Measurements from ENCODE around the gene CACNA2D3.

The CACNA2D3 gene

DNA sequence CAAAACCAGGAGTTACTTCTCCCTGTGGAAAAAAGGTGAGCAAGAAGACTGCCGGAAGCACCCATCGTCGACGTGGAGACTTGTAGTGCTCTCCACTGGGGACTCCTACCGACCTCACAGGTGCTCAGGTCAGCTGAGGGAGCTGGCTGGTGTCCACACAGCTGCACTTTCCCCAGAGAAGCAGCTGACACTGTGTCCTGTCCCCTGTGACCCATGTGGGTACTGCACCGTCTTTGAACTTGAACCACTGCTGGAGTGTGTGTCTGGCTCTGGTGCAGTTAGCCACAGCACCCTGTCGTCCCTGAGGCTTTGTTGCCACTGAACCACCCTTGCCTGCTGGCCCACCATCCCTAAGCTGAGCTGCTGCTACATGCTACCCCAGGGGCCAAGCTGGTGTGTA lies 270.8 kb downstream of the CACNA2D3 start:
- H3K4me3 ChIP-seq (ENCODE audit: insufficient read depth, low read length, poor library complexity, severe bottlenecking) = no peak overlapping the region
- H3K27ac ChIP-seq (ENCODE audit: low read depth, low read length) = no peak overlapping the region
- no peaks in the 10 kb centered on the region for H4K20me1 ChIP-seq (ENCODE audit: low read depth, low read length)
- H2AFZ ChIP-seq (ENCODE audit: low read depth, low read length, severe bottlenecking) = no peak overlapping the region
- no peaks in the 10 kb centered on the region for H3K27me3 ChIP-seq (ENCODE audit: low read length)
- no peaks in the 10 kb centered on the region for H3K9me3 ChIP-seq (ENCODE audit: insufficient read depth, low read length)
- no peak overlapping the region for H3K4me2 ChIP-seq (ENCODE audit: low read depth, low read length, poor library complexity, severe bottlenecking)
- H3K9ac ChIP-seq (ENCODE audit: low read length) = no peak overlapping the region
- H3K9me2 ChIP-seq (replicated peaks; ENCODE audit: insufficient read depth, low read length) = no peaks in the 10 kb centered on the region
- no peaks in the 10 kb centered on the region for H3F3A ChIP-seq (ENCODE audit: insufficient read depth)
- H3K36me3 ChIP-seq (ENCODE audit: low read length) = no peaks in the 10 kb centered on the region
- TF ChIP-seq EZH2phosphoT487 (conservative IDR thresholded peaks at IDR 0.05; ENCODE audit: low read length) = no peak
- TF ChIP-seq, protein P1, sequence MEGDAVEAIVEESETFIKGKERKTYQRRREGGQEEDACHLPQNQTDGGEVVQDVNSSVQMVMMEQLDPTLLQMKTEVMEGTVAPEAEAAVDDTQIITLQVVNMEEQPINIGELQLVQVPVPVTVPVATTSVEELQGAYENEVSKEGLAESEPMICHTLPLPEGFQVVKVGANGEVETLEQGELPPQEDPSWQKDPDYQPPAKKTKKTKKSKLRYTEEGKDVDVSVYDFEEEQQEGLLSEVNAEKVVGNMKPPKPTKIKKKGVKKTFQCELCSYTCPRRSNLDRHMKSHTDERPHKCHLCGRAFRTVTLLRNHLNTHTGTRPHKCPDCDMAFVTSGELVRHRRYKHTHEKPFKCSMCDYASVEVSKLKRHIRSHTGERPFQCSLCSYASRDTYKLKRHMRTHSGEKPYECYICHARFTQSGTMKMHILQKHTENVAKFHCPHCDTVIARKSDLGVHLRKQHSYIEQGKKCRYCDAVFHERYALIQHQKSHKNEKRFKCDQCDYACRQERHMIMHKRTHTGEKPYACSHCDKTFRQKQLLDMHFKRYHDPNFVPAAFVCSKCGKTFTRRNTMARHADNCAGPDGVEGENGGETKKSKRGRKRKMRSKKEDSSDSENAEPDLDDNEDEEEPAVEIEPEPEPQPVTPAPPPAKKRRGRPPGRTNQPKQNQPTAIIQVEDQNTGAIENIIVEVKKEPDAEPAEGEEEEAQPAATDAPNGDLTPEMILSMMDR (IDR thresholded peaks at IDR 0.05; ENCODE audit: insufficient read depth, low read length, poor library complexity, severe bottlenecking) = no peak
- H3K79me2 ChIP-seq (ENCODE audit: insufficient read depth, low read length) = no peaks in the 10 kb centered on the region

DNA sequence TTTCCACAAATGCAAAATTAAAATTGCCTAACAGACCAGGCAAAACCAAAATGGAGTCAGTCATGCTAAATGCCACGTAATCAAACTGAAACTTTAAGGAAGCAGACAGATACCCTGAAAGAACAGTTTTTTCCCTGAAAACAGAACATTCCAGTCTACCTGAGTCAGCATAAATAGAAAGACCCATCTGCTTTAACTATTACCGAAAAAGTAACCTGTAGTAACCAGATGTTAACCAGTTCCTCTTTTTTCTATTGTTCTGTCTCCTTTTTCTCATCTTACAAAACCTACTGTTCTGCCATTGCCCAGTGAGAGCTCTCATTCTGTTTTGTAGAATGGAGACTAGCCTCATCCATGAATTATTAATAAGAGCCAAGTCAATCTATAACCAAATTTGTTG lies 286.0 kb downstream of the CACNA2D3 start:
- no peaks in the 10 kb centered on the region for H3K27me3 ChIP-seq (ENCODE audit: low read length)
- no peaks in the 10 kb centered on the region for H4K20me1 ChIP-seq (ENCODE audit: low read depth, low read length)
- no peaks in the 10 kb centered on the region for H3K79me2 ChIP-seq (ENCODE audit: insufficient read depth, low read length)
- H3K4me3 ChIP-seq (ENCODE audit: insufficient read depth, low read length, poor library complexity, severe bottlenecking) = no peak overlapping the region
- H3K9me2 ChIP-seq (replicated peaks; ENCODE audit: insufficient read depth, low read length) = no peaks in the 10 kb centered on the region
- no peak overlapping the region for H3K4me2 ChIP-seq (ENCODE audit: low read depth, low read length, poor library complexity, severe bottlenecking)
- H3K9ac ChIP-seq (ENCODE audit: low read length) = no peak overlapping the region
- H3K36me3 ChIP-seq (ENCODE audit: low read length) = no peaks in the 10 kb centered on the region
- no peak overlapping the region for H2AFZ ChIP-seq (ENCODE audit: low read depth, low read length, severe bottlenecking)
- H3K27ac ChIP-seq (ENCODE audit: low read depth, low read length) = no peak overlapping the region
- TF ChIP-seq EZH2phosphoT487 (conservative IDR thresholded peaks at IDR 0.05; ENCODE audit: low read length) = no peak
- TF ChIP-seq, protein P1 (IDR thresholded peaks at IDR 0.05; ENCODE audit: insufficient read depth, low read length, poor library complexity, severe bottlenecking) = no peak
- H3F3A ChIP-seq (ENCODE audit: insufficient read depth) = no peaks in the 10 kb centered on the region
- no peaks in the 10 kb centered on the region for H3K9me3 ChIP-seq (ENCODE audit: insufficient read depth, low read length)

DNA sequence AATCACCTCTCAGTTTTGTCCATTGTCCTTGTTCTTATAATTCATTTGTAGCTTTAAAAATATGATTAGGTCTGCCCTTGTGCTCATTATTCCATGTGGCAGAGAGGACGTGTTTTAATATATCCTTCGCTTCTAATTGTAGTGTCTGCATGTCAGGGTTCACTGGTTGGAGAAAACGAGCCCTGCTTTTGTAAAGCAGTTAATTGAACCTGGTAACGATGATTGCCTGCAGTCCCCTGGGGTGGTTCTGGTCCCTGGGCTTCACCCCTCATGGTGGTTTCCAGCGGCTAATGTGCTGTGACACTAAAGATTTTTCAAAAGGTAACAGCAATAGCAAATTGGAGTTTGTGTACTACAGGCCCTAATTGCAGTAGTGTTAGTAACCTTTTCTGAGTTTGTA lies 299.6 kb downstream of the CACNA2D3 start:
- TF ChIP-seq EZH2phosphoT487 (conservative IDR thresholded peaks at IDR 0.05; ENCODE audit: low read length) = no peak
- TF ChIP-seq, protein P1 (IDR thresholded peaks at IDR 0.05; ENCODE audit: insufficient read depth, low read length, poor library complexity, severe bottlenecking) = no peak
- no peak overlapping the region for H3K27ac ChIP-seq (ENCODE audit: low read depth, low read length)
- H3K36me3 ChIP-seq (ENCODE audit: low read length) = no peaks in the 10 kb centered on the region

More for the DNA sequence above, 299.6 kb downstream of the CACNA2D3 start:
- Histone ChIP-seq H3K9me3 (ENCODE audit: insufficient read depth, low read length) (no peaks in the 10 kb centered on the region), H2AFZ (ENCODE audit: low read depth, low read length, severe bottlenecking) (no peak overlapping the region), H3K9ac (ENCODE audit: low read length) (no peak overlapping the region), H3K4me3 (ENCODE audit: insufficient read depth, low read length, poor library complexity, severe bottlenecking) (no peak overlapping the region), H3K4me2 (ENCODE audit: low read depth, low read length, poor library complexity, severe bottlenecking) (no peak overlapping the region), H4K20me1 (ENCODE audit: low read depth, low read length) (no peaks in the 10 kb centered on the region), H3K79me2 (ENCODE audit: insufficient read depth, low read length) (no peaks in the 10 kb centered on the region), H3K9me2 (replicated peaks; ENCODE audit: insufficient read depth, low read length) (no peaks in the 10 kb centered on the region), H3F3A (ENCODE audit: insufficient read depth) (no peaks in the 10 kb centered on the region), H3K27me3 (ENCODE audit: low read length) (no peaks in the 10 kb centered on the region)

Measured in SU-DHL-6 (cell line).